Activated naive CD8-positive, alpha-beta T cell treated with anti-CD3 and anti-CD28 coated beads, Interleukin-2, amount 50 U/mL, for 24 hours (primary cell): ENCODE data around the gene CAMK2B.
A peak's percentile ranks its signal among the peaks of the same experiment; 100 is the strongest.

Experiments used
- ATAC-seq: fragments of 150-1000 bp; cut with Tn5 transposase; one replicate; pipeline ENCODE4 v1.10.0; 2021
- DNase-seq: peaks from one replicate; pipeline ENCODE4 v3.0.0; 2021
- H3K27ac Mint-ChIP-seq: one replicate; pipeline ENCODE4 v1.8.0; 2021; ENCODE audit warnings: mild to moderate bottlenecking, mixed read lengths
- H3K27me3 Mint-ChIP-seq: one replicate; pipeline ENCODE4 v1.8.0; 2021; ENCODE audit warnings: mixed read lengths
- H3K36me3 Mint-ChIP-seq: one replicate; pipeline ENCODE4 v1.8.0; 2021; ENCODE audit warnings: low read depth, mixed read lengths
- H3K4me1 Mint-ChIP-seq: one replicate; pipeline ENCODE4 v1.8.0; 2021; ENCODE audit warnings: mixed read lengths
- H3K4me3 Mint-ChIP-seq: one replicate; pipeline ENCODE4 v1.8.0; 2021; ENCODE audit warnings: mild to moderate bottlenecking, moderate library complexity, mixed read lengths
- H3K9me3 Mint-ChIP-seq: one replicate; pipeline ENCODE4 v1.8.0; 2021; ENCODE audit warnings: mixed read lengths

Gene CAMK2B

DNA sequence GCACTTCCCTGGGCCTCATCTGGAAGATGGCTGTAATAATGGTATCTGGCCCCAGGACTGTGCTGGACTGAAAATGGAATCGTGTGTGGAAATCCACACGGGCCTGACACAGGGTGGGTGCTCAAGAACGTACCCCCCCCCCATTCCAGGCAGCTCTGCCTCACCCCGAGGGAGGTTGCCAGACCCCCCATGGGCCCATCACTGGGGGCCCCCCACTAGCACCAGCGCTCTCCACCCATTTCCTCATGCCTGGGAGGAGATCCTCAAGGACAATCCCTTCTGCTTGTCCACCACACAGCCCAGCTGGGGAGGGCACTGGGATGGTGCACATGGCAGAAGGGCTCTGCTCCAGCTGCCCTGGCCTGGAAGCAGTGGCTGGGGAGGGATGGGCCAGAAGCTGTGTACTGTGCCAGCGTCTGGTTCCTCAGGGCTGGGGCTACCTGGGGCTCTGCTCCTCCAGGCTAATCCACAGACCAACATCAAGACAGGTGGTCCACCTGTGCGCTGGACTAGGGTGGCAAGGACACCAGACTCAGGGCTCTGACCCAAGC lies 55.4 kb downstream of the CAMK2B start:
- Mint-ChIP-seq H3K27me3 (no peaks in the 10 kb centered on the region), H3K36me3 (no peaks in the 10 kb centered on the region), H3K9me3 (no peaks in the 10 kb centered on the region), H3K4me3 (no peak overlapping the region), H3K27ac (no peak overlapping the region), H3K4me1 (peaks cover 9% of the 10 kb centered on the region)
- ATAC-seq = no peak
- DNase-seq = no peak

DNA sequence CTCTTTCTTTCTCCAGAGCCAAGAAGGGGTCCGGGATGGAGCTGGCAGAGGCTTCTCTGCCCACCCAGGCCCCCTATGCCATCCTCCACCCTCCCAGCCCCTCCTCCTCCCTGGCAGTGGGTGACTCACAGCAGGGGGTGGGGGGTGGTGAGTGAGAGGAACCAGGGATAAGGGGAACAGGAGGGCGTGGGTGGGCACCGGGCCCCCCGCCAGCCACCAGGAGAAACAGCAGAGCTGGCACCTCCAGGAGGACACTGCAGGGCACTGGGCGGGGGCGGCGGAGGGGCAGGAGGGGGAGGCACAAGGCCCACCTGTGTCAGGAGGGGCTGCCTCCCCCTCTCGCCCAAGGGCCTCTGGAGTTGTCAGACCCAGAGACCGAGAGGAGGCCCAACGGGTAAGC lies 56.0 kb downstream of the CAMK2B start:
- Mint-ChIP-seq H3K4me3 (no peak overlapping the region), H3K9me3 (no peaks in the 10 kb centered on the region), H3K36me3 (no peaks in the 10 kb centered on the region), H3K27ac (no peak overlapping the region), H3K27me3 (no peaks in the 10 kb centered on the region), H3K4me1 (peaks cover 8% of the 10 kb centered on the region)
- ATAC-seq (no peak), DNase-seq (no peak)

DNA sequence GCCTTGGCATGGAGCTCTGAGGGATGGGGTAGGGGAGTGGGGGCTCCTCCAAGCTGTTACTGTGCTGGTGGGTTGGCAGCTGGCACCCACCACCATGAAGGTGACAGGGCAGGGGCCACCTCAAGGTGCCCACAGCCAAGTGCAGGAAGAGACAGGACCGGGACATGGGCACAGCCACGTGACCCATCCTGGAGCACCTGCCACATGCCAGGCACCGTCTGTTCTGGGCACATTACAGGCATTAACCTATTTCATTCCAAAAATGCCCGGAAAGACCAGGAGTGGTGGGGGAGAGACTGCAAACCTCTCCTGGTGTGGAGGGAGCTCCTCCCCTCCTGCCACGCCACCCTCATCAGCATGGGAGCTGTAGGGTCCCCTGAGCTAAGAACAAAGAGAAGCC lies 56.7 kb downstream of the CAMK2B start:
- peaks cover 3% of the 10 kb centered on the region for H3K4me1 Mint-ChIP-seq
- H3K27me3 Mint-ChIP-seq = no peaks in the 10 kb centered on the region
- DNase-seq (no peak), ATAC-seq (no peak)
- H3K4me3 Mint-ChIP-seq = no peak overlapping the region
- H3K9me3 Mint-ChIP-seq = no peaks in the 10 kb centered on the region
- no peaks in the 10 kb centered on the region for H3K36me3 Mint-ChIP-seq
- H3K27ac Mint-ChIP-seq = no peak overlapping the region

DNA sequence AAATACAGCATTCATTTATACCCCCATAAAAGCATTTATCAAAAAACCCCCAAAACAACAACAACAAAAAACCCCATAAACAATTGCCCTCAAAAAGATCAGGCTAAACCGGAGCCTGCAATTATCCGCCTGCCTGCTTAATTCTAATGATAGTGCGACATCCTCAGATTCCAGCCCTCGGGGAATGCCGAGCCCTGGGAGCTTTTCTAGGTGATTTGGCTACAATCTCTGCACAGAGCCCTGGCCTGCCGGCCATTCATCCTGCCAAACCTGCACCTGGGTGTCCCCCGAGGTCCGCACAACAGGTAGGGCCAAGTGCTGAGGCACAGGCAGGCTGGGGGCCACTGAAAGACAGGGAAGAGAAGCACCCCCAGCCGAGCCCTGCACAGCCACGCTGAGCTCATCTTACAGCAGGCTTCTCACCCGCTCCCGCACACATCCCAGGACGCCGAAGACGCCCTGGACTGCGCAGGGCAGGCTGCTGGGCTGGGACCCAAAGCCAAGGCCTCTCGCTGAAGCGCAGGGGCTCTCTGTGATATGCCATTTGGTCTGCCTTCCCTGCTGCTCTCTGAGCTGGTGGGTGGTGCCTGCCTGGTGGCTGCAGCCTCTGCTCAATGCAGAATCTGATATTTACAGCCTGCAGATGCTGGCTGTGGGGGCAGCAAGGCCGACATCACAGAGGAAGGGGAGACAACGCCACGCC lies 57.5 kb downstream of the CAMK2B start:
- ATAC-seq (no peak), DNase-seq (no peak)
- H3K36me3 Mint-ChIP-seq = no peaks in the 10 kb centered on the region
- no peaks in the 10 kb centered on the region for H3K9me3 Mint-ChIP-seq
- H3K4me3 Mint-ChIP-seq = no peak overlapping the region
- no peak overlapping the region for H3K27ac Mint-ChIP-seq
- H3K27me3 Mint-ChIP-seq = no peaks in the 10 kb centered on the region
- H3K4me1 Mint-ChIP-seq = peaks cover 3% of the 10 kb centered on the region

DNA sequence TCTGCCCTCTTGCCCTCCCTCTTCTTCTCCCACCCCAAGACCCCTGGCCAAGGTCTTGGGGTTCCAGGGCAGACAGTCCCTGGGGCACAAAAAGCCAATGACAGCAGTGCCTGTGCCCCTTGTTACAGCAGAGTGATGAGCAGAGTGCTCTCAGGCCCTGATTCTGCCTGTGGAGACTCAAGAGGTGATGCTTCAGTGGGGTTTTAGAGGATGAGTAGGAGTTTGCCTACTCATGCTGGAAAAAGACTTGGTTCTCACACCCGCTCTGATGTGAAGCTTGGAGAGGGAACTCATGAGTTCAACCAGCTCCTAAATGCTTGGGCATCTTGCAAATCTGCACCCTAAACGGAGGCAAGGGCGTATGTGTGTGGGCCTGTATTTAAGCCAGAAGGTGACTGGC lies 58.2 kb downstream of the CAMK2B start:
- Mint-ChIP-seq H3K9me3 (no peaks in the 10 kb centered on the region), H3K4me1 (peaks cover 3% of the 10 kb centered on the region), H3K36me3 (no peaks in the 10 kb centered on the region), H3K4me3 (no peak overlapping the region), H3K27me3 (no peaks in the 10 kb centered on the region), H3K27ac (no peak overlapping the region)
- DNase-seq (no peak), ATAC-seq (no peak)

DNA sequence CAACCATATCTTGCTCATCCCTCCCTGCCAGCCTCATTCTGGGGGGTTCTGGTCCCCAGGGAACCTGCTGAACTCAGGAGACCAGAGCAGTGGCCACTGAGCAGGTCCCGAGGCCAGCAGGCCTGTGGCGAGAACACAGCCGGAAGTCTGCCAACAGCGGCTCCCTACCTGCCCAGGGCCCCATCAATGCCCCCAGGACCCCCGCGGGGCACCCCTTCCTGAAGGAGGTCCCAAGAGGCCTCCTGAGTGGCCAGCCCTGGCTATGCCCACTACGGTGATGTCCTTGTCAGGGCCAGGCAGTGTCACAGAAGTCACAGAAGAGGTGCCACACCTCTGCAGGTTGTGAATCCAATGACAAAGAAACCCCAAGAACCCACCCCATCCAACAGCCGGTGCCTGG lies 58.9 kb downstream of the CAMK2B start:
- H3K4me3 Mint-ChIP-seq = no peak overlapping the region
- ATAC-seq (no peak), DNase-seq (no peak)
- H3K9me3 Mint-ChIP-seq = no peaks in the 10 kb centered on the region
- no peak overlapping the region for H3K27ac Mint-ChIP-seq
- no peaks in the 10 kb centered on the region for H3K27me3 Mint-ChIP-seq
- H3K4me1 Mint-ChIP-seq = peaks cover 3% of the 10 kb centered on the region
- no peaks in the 10 kb centered on the region for H3K36me3 Mint-ChIP-seq

DNA sequence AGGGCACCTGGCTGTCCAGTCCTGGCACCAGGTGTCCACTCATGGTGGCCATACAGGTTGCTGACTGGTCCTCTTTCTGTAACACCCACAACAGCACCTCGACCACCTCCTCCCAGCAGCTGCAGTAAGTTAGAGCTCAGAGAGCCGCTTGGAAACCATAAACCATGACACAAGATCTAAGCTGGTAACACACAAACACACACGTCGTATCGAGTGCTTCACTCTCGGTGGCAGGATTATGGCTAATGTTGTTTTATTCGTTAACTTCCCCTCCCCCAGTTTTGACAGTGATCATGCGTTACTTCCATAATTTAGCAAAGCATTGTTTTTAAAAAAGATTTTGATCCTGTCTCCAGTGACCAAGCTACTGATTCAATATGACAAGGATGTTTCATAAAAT lies 59.7 kb downstream of the CAMK2B start:
- no peak for ATAC-seq
- no peak for DNase-seq
- H3K27me3 Mint-ChIP-seq = no peaks in the 10 kb centered on the region

DNA sequence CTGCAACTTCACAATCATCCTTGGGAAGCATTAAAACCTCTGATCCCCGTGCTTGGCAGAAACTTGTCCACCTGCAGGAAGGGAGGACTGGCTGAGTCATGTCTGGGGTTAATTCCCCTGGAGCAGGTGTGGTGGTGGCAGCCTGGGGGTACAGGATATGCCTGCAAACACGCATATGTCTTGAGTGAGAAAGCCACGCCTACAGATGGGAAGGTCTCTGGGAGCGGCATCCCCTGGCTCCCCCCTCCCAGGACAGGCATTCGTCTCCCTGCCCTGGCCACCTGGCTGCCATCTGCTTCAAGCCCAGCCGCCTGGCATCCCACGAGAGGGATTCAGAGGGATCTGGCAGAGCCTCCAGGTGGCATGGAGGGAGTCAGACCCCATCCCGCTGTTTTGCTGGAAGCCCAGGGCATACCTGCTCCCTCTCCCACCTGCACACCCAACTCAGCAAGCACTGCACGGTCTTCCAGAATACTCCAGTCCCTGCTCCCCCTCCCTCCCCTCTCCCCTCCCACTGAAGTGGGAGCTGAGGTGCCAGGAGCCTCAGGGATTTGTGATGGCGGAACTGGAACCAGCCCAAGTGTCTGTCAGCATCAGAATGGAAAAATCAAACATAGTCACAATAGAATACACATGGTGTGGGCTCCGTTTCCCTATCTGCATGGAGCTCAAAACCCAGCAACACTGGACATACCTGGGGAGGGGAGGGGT lies 61.0 kb downstream of the CAMK2B start:
- Mint-ChIP-seq H3K9me3 (no peaks in the 10 kb centered on the region), H3K27me3 (no peaks in the 10 kb centered on the region), H3K36me3 (no peaks in the 10 kb centered on the region), H3K4me1 (peaks cover 20% of the 10 kb centered on the region), H3K27ac (no peak overlapping the region), H3K4me3 (no peak overlapping the region)
- DNase-seq (no peak), ATAC-seq (no peak)

More for the DNA sequence above, 59.7 kb downstream of the CAMK2B start:
- Mint-ChIP-seq H3K9me3 (no peaks in the 10 kb centered on the region), H3K4me3 (no peak overlapping the region), H3K27ac (no peak overlapping the region), H3K36me3 (no peaks in the 10 kb centered on the region), H3K4me1 (peaks cover 7% of the 10 kb centered on the region)

DNA sequence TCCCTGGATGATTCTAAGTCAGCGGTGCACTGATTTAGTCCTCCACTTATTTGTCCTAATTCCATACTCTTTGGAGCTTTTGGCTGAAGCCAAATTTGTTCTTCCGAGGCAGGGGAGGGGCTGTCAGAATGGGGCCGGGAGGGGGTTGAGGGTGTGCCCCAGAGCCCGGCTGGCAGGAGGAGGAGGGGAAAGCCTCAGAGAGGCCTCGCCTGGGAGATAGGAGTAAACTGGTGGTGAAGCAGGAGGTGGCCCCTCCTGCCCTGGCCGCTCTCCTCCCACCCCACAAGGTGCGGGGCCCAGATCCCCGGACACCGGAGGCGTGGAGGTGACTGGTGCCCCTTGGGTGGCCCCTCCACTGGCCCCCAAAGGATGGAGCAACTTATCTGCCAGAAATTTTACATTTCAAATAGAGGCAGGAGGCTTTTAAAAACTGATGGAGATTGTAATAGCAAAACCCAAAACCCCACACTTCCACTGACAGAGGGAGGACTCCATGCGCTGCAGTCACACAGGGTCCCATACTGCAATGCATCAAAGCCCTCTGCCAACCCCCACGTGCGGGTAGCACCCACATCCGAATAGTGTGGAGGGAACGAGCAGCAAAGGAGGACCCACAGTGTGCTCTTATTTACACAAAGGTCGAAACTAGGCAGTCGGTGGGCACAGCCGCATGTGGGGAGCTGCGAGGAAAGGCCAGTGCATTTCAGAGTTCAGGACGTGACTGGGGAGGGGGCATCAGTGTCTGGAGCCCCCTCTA lies 61.9 kb downstream of the CAMK2B start:
- ATAC-seq = no peak
- H3K9me3 Mint-ChIP-seq = no peaks in the 10 kb centered on the region

DNA sequence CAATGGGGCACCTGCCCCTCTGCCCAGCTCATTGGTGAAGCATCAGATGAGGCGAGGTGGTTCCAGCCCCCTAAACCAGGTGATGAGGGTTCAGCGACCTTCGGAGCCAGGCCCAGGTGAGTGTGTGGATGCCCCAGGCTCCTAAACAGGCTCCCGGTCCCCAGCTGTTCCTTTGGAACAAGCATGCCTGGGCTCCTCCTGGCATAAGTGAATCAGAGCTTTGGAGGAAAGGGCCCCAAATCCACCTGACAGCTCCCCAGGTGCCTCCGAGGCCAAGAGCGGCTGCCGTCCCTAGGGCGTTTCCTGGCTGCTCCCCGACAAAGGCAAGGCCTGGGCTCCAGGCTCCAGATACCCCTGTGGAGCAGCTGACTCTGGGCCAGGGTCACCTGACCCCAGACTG lies 63.4 kb downstream of the CAMK2B start:
- no peaks in the 10 kb centered on the region for H3K36me3 Mint-ChIP-seq
- no peak for DNase-seq
- H3K27me3 Mint-ChIP-seq = no peaks in the 10 kb centered on the region
- H3K4me3 Mint-ChIP-seq = no peak overlapping the region
- ATAC-seq = no peak
- H3K9me3 Mint-ChIP-seq = no peaks in the 10 kb centered on the region
- no peak overlapping the region for H3K27ac Mint-ChIP-seq
- peaks cover 41% of the 10 kb centered on the region for H3K4me1 Mint-ChIP-seq

More for the DNA sequence above, 61.9 kb downstream of the CAMK2B start:
- no peak overlapping the region for H3K27ac Mint-ChIP-seq
- DNase-seq = no peak
- peaks cover 27% of the 10 kb centered on the region for H3K4me1 Mint-ChIP-seq
- H3K36me3 Mint-ChIP-seq = no peaks in the 10 kb centered on the region
- H3K4me3 Mint-ChIP-seq = no peak overlapping the region
- H3K27me3 Mint-ChIP-seq = no peaks in the 10 kb centered on the region

DNA sequence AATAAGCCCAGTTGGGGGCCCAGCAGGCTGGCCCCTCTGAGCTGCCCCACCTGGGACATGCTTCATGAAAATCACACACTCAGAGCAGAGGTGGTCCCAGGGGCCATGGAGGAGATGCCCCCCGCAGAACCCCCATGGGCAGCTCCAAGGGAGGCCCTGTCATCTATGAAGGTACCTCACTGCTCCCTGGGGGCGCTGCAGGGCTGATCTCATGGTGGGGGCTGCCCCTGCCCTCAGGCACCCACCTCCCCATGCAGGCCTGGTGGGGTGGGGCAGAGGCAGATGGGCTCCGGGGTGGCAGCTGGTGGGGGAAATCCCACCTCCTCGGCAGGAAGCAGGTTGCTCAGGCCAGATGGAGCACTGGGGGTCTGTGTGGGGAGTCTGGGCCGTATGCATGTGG lies 64.2 kb downstream of the CAMK2B start:
- Mint-ChIP-seq H3K27me3 (no peaks in the 10 kb centered on the region), H3K4me3 (no peak overlapping the region), H3K36me3 (no peaks in the 10 kb centered on the region), H3K4me1 (peaks cover 46% of the 10 kb centered on the region), H3K27ac (no peak overlapping the region), H3K9me3 (no peaks in the 10 kb centered on the region)
- peak; percentile 21 for DNase-seq
- no peak for ATAC-seq

DNA sequence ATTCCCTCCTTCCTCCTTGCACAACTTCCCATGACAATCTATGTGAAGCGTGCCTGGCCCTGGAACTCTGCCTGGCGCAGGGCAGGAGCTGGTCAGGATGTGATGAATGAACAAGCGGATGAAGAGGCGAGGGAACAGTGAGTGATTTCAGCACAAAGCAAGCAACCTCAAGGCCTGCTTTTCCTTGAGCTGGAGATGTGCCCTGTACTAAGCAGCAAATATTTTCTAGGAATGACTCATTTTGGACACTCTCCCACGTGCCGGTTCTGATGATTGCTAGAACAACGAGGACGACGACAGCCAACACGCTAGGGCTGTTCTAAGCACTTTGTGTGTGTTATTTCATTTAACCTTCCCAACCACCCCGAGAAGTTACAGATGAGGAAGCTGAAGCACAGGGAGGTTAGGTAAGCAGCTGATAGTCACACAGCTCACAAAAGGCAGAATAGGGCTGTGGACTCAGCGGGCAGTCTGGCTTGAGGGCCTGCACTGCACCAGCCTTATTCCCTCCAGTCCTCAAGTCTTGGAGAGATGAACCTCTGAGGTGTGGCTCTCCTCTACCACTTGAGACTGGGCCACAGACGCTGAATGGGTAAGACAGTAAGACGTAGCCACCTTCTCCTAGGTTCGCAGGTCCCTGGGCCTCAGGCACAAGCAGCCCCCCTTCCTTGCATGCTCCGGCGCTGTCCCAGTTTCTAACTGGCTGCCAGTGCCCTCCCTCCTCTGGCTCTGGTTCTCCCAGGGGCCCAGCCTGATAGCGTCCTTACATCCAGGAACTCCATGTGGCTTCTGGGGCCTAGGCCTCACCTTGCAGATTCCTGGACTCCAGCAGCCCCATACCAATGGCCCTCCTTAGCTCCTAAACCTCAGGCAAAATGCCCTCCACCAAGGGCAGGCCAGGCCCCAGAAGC lies 65.6 kb downstream of the CAMK2B start:
- H3K36me3 Mint-ChIP-seq = no peaks in the 10 kb centered on the region
- ATAC-seq = no peak
- no peak overlapping the region for H3K27ac Mint-ChIP-seq
- no peak overlapping the region for H3K4me3 Mint-ChIP-seq
- peaks cover 46% of the 10 kb centered on the region for H3K4me1 Mint-ChIP-seq
- DNase-seq = no peak
- no peaks in the 10 kb centered on the region for H3K9me3 Mint-ChIP-seq
- no peaks in the 10 kb centered on the region for H3K27me3 Mint-ChIP-seq

DNA sequence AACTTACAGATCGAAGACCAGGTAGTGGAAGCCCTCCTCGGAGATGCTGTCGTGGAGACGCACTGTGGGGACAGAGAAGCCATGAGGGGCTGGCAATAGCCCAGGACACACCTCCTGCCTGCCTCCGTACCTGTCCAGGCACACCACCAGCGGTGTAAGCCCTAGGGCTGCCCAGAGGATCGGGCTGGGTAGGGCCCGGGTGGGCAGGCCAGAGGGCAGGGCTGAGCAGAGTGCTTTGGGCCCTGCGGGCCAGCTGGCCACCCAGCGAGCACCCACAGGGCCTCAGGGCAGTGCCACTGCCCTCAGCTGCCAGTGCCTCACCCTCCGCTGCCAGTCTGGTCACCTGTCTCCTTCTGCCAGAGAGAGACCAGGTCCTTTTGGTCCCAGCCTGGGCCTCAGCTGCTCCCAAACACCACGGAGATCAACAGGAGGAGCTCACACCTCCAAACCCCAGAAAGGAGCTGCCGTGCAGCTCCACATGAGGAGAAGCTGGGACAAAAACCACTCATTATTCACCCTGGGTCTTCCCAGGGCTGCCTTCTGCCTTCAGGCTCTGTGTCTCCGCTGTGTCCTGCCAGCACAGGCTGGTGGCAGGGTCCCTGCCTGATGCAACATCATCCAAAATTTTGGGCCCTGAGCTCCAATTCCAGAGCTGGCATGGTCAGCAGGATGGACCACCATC lies 66.4 kb downstream of the CAMK2B start:
- H3K27me3 Mint-ChIP-seq = no peaks in the 10 kb centered on the region
- ATAC-seq = no peak
- peak overlapping the region; percentile 90 for H3K27ac Mint-ChIP-seq
- H3K4me3 Mint-ChIP-seq = no peak overlapping the region
- no peaks in the 10 kb centered on the region for H3K36me3 Mint-ChIP-seq
- peaks cover 46% of the 10 kb centered on the region for H3K4me1 Mint-ChIP-seq
- DNase-seq = no peak
- H3K9me3 Mint-ChIP-seq = peaks cover 4% of the 10 kb centered on the region

DNA sequence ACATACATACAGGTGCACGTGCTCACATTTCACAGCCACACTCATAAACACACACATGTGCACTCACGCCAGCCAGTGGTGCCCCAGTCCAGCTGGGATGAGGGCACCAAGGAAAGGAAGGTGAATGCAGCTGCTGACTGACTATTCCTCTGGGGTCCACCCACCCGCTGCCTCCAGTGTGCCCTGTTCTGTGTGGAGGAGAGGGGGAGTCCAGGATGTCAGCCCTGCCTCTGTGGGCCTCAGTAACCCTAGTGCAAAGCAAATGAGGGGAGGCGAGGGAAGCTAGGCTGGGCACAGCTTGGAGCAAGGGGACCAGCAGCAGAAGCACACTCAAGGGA lies 67.0 kb downstream of the CAMK2B start:
- Mint-ChIP-seq H3K9me3 (peaks cover 4% of the 10 kb centered on the region), H3K4me3 (peak overlapping the region; percentile 39), H3K4me1 (peaks cover 42% of the 10 kb centered on the region), H3K36me3 (no peaks in the 10 kb centered on the region), H3K27me3 (no peaks in the 10 kb centered on the region), H3K27ac (peak overlapping the region; percentile 90)
- ATAC-seq = no peak
- peak; percentile 23 for DNase-seq
